Urothelium cell line (cell line): Measurements from ENCODE around the gene ZNF728.
"Not testable (repeated sequence)": the region's sequence is repeated elsewhere in the genome, so short reads cannot be mapped to it uniquely, and the experiment has no call there.

ENCODE experiments used
- DNase-seq: peaks from one replicate; pipeline ENCODE4 v3.0.0; 2011; ENCODE audit warnings: low spot score, mixed read lengths
- FAIRE-seq: peaks from 2 replicates; lab custom pipeline; 2011; peaks lifted over from hg19 to GRCh38; lab: Jason Lieb, UNC

ZNF728 gene

GRCh38 chr19:23002690-23003422 lies at the start of gene ZNF728:
ZNF728 (minus strand) TSS chr19:23003176; CDS start chr19:23003030, 146 bp downstream.
- no peak for FAIRE-seq
- DNase-seq, result no peak

- no peak for FAIRE-seq
- DNase-seq, result no peak
These were observed 49.4 kb upstream of the ZNF728 start for GRCh38 chr19:23052349-23052748.

- DNase-seq, result no peak
- FAIRE-seq, result no peak
These were observed 46.3 kb upstream of the ZNF728 start for GRCh38 chr19:23049256-23049655.

- no peak for DNase-seq
- FAIRE-seq, result no peak
These were observed 43.8 kb upstream of the ZNF728 start for GRCh38 chr19:23046743-23047142.

- no peak for DNase-seq
- FAIRE-seq, result no peak
These were observed 30.7 kb upstream of the ZNF728 start for GRCh38 chr19:23033721-23034120.

- FAIRE-seq, result no peak
- no peak for DNase-seq
These were observed 12.7 kb upstream of the ZNF728 start for GRCh38 chr19:23015660-23016059.

GRCh38 chr19:22994957-22995356 lies 8.0 kb downstream of the ZNF728 start:
- not testable (repeated sequence) for FAIRE-seq

GRCh38 chr19:22976248-22976647 lies 26.7 kb downstream of the ZNF728 start:
- DNase-seq (no peak), FAIRE-seq (no peak)

More at GRCh38 chr19:22994957-22995356, 8.0 kb downstream of the ZNF728 start:
- DNase-seq, result not testable (repeated sequence)

GRCh38 chr19:22975546-22976136 lies 27.3 kb downstream of the ZNF728 start:
- not testable (repeated sequence) for DNase-seq

GRCh38 chr19:22945560-22945959 lies 57.4 kb downstream of the ZNF728 start:
- DNase-seq, result no peak
- FAIRE-seq, result no peak

More at GRCh38 chr19:22975546-22976136, 27.3 kb downstream of the ZNF728 start:
- FAIRE-seq, result not testable (repeated sequence)

- DNase-seq, result no peak
- no peak for FAIRE-seq
These were observed 67.8 kb downstream of the ZNF728 start for GRCh38 chr19:22935151-22935550.

GRCh38 chr19:22927576-22927975 lies 75.4 kb downstream of the ZNF728 start:
- not testable (repeated sequence) for DNase-seq, FAIRE-seq

- FAIRE-seq, DNase-seq: not testable (repeated sequence)
These were observed 77.8 kb downstream of the ZNF728 start for GRCh38 chr19:22925181-22925580.
